ENCODE data around the gene NALCN.
"Not testable (repeated sequence)": the region's sequence is repeated elsewhere in the genome, so short reads cannot be mapped to it uniquely, and the experiment has no call there.

The NALCN gene

GRCh38 chr13:101341464-101341863 lies 74.8 kb downstream of the NALCN start:
- DNase-seq (ENCODE audit: low read depth): no peak

- DNase-seq (ENCODE audit: low read depth): no peak
Observed at GRCh38 chr13:101339202-101339601, 77.1 kb downstream of the NALCN start.

- no peak for DNase-seq (ENCODE audit: low read depth)
Observed at GRCh38 chr13:101332583-101332982, 83.7 kb downstream of the NALCN start.

- no peak for DNase-seq (ENCODE audit: low read depth)
Observed at GRCh38 chr13:101331731-101332130, 84.6 kb downstream of the NALCN start.

DNA sequence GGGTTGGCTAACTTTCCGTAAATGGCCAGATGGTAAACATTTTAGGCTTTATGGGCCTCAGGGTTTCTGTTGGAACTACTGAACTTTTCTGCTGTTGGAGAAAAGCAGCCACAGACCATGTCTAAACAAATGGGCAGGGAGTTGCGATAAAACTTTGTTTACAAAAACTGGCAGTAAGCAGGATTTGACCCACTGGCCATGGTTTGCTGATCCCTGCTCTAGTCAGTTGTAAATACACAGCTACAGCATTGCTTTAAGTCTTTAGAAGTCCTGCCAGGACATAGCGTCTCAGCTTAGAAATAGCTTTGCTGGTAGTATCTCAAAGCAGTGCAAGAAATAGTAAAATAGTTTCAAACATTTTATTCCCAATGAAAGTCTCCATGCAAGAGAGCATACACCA lies 88.4 kb downstream of the NALCN start:
- no peak for DNase-seq (ENCODE audit: low read depth)

DNA sequence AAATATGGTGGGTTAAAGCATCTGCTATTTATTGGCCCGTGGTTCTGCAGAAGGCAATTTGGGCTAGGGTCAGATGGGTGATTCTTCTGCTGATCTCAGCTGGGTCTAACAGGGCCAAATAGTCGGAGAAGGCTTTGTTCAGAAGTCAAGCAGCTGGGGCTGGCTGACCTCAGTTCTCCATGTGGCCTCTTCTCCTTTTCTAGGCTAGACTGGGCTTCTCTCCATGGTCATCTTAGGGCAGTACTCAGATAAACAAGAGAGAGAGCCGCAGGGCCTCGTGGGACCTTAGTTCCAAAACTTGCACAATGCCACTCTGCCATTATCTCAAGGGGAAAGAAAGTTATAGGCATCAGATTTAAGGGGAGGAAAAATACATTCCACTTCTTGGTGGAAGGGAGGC lies 89.6 kb downstream of the NALCN start:
- DNase-seq (ENCODE audit: low read depth): no peak

DNA sequence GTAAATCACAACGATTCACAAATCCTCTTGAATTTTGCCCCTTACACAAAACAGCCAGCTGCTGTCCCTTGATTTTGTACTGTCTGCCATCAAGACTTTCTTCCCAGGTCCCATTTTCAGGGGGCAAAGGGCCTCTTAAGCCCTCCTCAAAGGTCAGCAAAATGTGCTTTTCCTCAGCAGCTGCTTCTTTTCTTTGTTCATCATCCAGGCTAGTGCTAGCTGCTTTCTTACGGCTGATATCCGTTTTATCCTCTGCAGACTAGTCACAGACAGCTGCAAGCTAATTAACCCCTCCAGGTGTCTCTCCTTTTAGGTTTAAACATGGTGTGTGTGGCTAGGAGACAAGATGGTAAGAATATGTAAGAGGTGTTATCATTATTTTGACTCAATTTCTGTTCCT lies 90.9 kb downstream of the NALCN start:
- DNase-seq (ENCODE audit: low read depth): no peak

GRCh38 chr13:101323601-101324000 lies 92.7 kb downstream of the NALCN start:
- no peak for DNase-seq (ENCODE audit: low read depth)

GRCh38 chr13:101317986-101318523 lies 98.3 kb downstream of the NALCN start:
- no peak for DNase-seq (ENCODE audit: low read depth)

- DNase-seq (ENCODE audit: low read depth): not testable (repeated sequence)
Observed at GRCh38 chr13:101313479-101313878, 102.8 kb downstream of the NALCN start.

- DNase-seq (ENCODE audit: low read depth): no peak
Observed at GRCh38 chr13:101309014-101309619, 107.2 kb downstream of the NALCN start.

- DNase-seq (ENCODE audit: low read depth): no peak
Observed at GRCh38 chr13:101308247-101309013, 107.9 kb downstream of the NALCN start.

DNA sequence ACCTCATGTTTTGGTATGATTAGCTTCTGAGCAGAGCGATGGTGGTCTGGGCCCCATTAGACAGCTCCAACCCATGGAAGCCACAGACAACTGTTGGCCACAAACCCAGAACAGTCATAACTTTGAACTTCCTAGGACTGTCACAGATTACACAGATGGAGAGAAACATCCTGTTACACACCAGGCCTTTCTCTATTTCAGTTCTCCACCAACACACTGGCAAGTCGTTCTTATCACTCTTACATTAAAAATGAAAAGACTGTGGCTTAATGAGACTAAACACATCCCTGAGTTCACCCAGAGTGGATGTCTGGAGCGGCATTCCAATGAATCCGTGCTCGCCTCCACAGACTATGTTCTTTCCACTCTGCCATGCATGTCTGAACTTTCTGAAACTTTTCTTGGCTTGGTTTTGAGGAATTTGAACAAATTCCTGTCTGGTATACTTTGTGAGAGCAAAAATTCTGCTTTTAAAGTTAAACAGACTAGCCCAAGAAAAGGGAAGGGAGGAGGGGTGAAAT lies 109.1 kb downstream of the NALCN start:
- no peak for DNase-seq (ENCODE audit: low read depth)

DNA sequence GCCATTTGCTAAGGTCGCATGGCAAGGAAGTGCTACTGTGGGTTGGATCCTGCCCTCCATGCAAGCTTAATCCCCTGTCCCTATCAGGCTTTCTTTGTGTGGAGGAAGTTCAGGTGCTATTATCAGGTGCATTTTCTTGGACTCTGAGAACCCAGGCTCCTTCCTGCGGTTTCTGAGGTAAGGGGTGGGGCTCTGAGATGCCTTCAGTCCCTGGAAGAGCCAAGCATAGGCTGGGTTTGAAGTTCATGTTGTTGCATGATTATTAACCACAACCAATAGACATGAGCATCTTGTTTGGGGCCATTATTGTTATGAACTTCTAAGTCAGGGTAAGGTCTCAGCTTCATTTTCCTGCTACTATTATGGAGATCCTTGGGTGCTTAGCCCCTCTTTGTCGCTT lies 109.5 kb downstream of the NALCN start:
- DNase-seq (ENCODE audit: low read depth): no peak

GRCh38 chr13:101305981-101306411 lies 110.3 kb downstream of the NALCN start:
- DNase-seq (ENCODE audit: low read depth): no peak

DNA sequence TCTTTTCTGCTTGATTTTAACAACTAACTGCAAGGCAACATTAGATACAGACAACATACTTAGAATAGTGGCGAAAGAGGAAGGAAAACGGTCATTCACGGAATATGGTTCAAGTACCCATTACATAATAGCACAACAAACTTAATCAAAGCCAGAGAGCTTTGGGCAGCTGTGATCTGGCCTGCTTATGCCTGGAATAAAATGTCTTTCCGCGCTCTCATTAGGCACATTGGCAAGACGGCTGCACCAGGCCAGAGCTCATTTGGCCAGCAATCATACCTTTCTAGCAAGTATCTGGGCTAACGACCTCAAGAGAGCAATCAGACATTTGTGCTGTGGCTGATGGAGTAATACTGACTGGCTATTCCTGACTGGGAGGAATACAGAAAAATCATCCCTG lies 112.8 kb downstream of the NALCN start:
- no peak for DNase-seq (ENCODE audit: low read depth)

- no peak for DNase-seq (ENCODE audit: low read depth)
Observed at GRCh38 chr13:101301053-101301452, 115.3 kb downstream of the NALCN start.

GRCh38 chr13:101300531-101300930 lies 115.8 kb downstream of the NALCN start:
- no peak for DNase-seq (ENCODE audit: low read depth)

- DNase-seq (ENCODE audit: low read depth): no peak
Observed at GRCh38 chr13:101298517-101298916, 117.8 kb downstream of the NALCN start.

DNA sequence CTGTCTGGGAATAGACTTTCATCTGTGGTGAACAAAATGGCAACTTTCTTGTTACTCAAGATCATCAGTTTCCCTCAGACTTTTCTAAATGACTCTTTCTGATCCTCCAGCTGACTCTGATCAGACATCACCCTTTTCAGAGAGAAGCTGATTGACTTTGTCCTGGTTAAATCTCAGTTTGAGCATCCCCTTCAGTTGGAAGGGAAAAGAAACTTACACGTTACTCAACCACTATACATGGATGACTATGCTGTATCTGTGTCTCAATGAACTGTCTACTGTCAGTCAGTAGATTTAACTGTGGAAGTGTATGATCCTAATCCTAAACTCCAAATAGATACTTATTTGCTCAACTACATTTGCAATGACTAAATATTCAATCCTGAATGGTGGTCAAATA lies 118.5 kb downstream of the NALCN start:
- DNase-seq (ENCODE audit: low read depth): no peak

- no peak for DNase-seq (ENCODE audit: low read depth)
Observed at GRCh38 chr13:101292711-101293110, 123.6 kb downstream of the NALCN start.

DNA sequence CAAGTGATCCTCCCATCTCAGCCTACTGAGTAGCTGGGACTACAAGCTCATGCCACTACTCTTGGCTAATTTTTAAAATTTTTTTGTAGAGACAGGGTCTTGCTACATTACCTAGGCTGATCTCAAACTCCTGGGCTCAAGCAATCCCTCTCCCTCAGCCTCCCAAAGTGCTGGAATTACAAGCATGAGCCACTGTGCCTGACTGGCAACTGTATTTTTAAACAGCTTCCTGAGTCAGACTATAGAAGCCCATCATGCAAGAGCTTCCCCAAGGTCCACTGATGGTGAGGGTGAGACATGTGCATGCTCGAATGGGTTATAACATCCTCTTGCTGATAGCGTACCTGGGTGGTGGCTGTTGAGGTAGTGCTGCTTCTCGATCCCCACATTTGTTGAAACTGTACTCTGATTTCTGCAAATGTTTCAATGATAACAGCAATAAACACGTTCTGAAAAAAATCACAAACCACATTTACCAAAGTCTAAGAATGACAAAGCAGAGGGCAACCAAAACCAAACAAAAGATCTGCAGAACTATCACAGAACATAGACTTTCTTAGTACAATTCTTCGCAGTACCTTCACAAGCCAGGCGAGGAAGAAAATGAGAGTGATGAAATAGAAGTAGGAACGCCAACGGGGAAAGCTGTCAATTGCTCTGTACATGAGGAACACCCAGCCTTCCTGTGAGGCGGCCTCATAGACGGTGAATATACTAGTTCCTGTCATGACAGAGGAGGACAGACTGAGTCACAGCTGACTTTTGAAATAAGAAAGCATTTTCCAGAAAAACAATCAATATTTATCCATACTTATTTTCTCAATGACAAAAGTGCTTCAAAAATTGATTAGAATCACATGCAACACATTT lies 124.4 kb downstream of the NALCN start:
- no peak for DNase-seq (ENCODE audit: low read depth)

All from stimulated activated CD4-positive, alpha-beta T cell treated with anti-CD3 and anti-CD28 coated beads, Interleukin-2, amount 100 ng/mL, for 4 hours (primary cell).